Neural cell (in vitro differentiated cells): ENCODE results near the gene MSH3. TPM values are rescaled to one million over a fixed set of nuclear protein-coding genes. Genes with fewer than 3 reads are reported as not detected.

Experiments
- H2AFZ ChIP-seq: fragments of 200-600, 300-800 bp; sonication (generic), shearing (Covaris generic); 2 replicates; pipeline ENCODE4 v1.6.0; 2014; ENCODE audit warnings: low read depth, mild to moderate bottlenecking, antibody characterized with exemption, low read length, moderate library complexity
- H3F3A ChIP-seq: fragments of 200-600 bp; shearing (Covaris generic); 2 replicates; pipeline ENCODE4 v1.6.1; 2016; ENCODE audit warnings: mild to moderate bottlenecking, moderate library complexity, mixed read lengths, antibody characterized with exemption, low read length; ENCODE audit not compliant: insufficient read depth, poor library complexity, severe bottlenecking
- H3K27ac ChIP-seq: fragments of 200-600, 300-800 bp; sonication (generic), shearing (Covaris generic); 2 replicates; pipeline ENCODE4 v1.5.1; 2014; ENCODE audit warnings: mild to moderate bottlenecking, low read length, moderate library complexity
- H3K27me3 ChIP-seq: fragments of 300-800, 200-600 bp; sonication (generic), shearing (Covaris generic); 2 replicates; pipeline ENCODE4 v1.6.0; 2014; ENCODE audit warnings: mild to moderate bottlenecking, low read depth, low read length, moderate library complexity; ENCODE audit not compliant: insufficient read depth
- H3K36me3 ChIP-seq: fragments of 300-800, 200-600 bp; sonication (generic), shearing (Covaris generic); 2 replicates; pipeline ENCODE4 v1.5.1; 2014; ENCODE audit warnings: mild to moderate bottlenecking, antibody characterized with exemption, low read length, moderate library complexity; ENCODE audit not compliant: insufficient read depth
- H3K4me2 ChIP-seq: fragments of 300-800, 200-600 bp; sonication (generic), shearing (Covaris generic); 2 replicates; pipeline ENCODE4 v1.6.0; 2014; ENCODE audit warnings: mild to moderate bottlenecking, low read length
- H3K4me3 ChIP-seq: fragments of 300-800, 200-600 bp; sonication (generic), shearing (Covaris generic); 2 replicates; pipeline ENCODE4 v1.5.1; 2014; ENCODE audit warnings: mild to moderate bottlenecking, low read length, moderate library complexity
- H3K79me2 ChIP-seq: fragments of 200-600 bp; shearing (Covaris generic); replicated peaks from 2 replicates; pipeline ENCODE4 v1.6.0; 2014; ENCODE audit warnings: mild to moderate bottlenecking, low read length, moderate library complexity; ENCODE audit not compliant: insufficient read depth
- H3K9ac ChIP-seq: fragments of 300-800, 200-600 bp; sonication (generic), shearing (Covaris generic); 2 replicates; pipeline ENCODE4 v1.6.1; 2016; ENCODE audit warnings: mild to moderate bottlenecking, low read length, mixed read lengths
- H3K9me2 ChIP-seq: fragments of 200-600 bp; shearing (Covaris generic); 2 replicates; pipeline ENCODE4 v1.6.1; 2016; ENCODE audit warnings: mild to moderate bottlenecking, low read length, mixed read lengths; ENCODE audit not compliant: insufficient read depth
- H3K9me3 ChIP-seq: fragments of 200-600, 300-800 bp; sonication (generic), shearing (Covaris generic); 2 replicates; pipeline ENCODE4 v1.6.1; 2016; ENCODE audit warnings: mild to moderate bottlenecking, mixed run types, low read length, moderate library complexity, mixed read lengths
- H4K20me1 ChIP-seq: fragments of 200-600 bp; shearing (Covaris generic); 2 replicates; pipeline ENCODE4 v1.6.1; 2016; ENCODE audit warnings: mild to moderate bottlenecking, mixed run types; ENCODE audit not compliant: insufficient read depth
- CTCF ChIP-seq: fragments of 450-650 bp; IDR thresholded peaks from 2 replicates; pipeline ENCODE4 v1.5.1; 2014; ENCODE audit warnings: antibody characterized with exemption, mild to moderate bottlenecking, moderate library complexity; ENCODE audit not compliant: poor library complexity, severe bottlenecking
- EP300 ChIP-seq: fragments of 450-650 bp; conservative IDR thresholded peaks from 2 replicates; pipeline ENCODE4 v1.6.1; 2014; ENCODE audit warnings: antibody characterized with exemption, mild to moderate bottlenecking, moderate library complexity; ENCODE audit not compliant: poor library complexity, severe bottlenecking
- EZH2 ChIP-seq: fragments of 200-600, 300-800 bp; shearing (Covaris generic), sonication (generic); IDR thresholded peaks from 2 replicates; pipeline ENCODE4 v1.6.1; 2014; ENCODE audit warnings: antibody characterized with exemption, low read length, borderline replicate concordance, mild to moderate bottlenecking; ENCODE audit not compliant: insufficient read depth, poor library complexity, severe bottlenecking
- MXI1 ChIP-seq: fragments of 450-650 bp; conservative IDR thresholded peaks from 2 replicates; pipeline ENCODE4 v1.6.1; 2014; ENCODE audit warnings: antibody characterized with exemption, mild to moderate bottlenecking; ENCODE audit not compliant: poor library complexity, severe bottlenecking
- POLR2AphosphoS5 ChIP-seq: IDR thresholded peaks from 2 replicates; pipeline ENCODE4 v1.6.1; 2012
- RAD21 ChIP-seq: fragments of 450-650 bp; conservative IDR thresholded peaks from 2 replicates; pipeline ENCODE4 v1.6.1; 2014; ENCODE audit warnings: antibody characterized with exemption, mild to moderate bottlenecking, moderate library complexity
- REST ChIP-seq: IDR thresholded peaks from 2 replicates; pipeline ENCODE4 v1.6.1; 2012; ENCODE audit warnings: borderline replicate concordance
- SMC3 ChIP-seq: fragments of 450-650 bp; conservative IDR thresholded peaks from 2 replicates; pipeline ENCODE4 v1.6.1; 2014; ENCODE audit warnings: antibody characterized with exemption, mild to moderate bottlenecking, moderate library complexity; ENCODE audit not compliant: poor library complexity
- TAF1 ChIP-seq: IDR thresholded peaks from 2 replicates; pipeline ENCODE4 v1.6.1; 2012; ENCODE audit warnings: low read depth
- polyA plus RNA-seq: library from polyadenylated mRNA; depleted of rRNA; stranded (reverse); fragments of >200 nt; gene quantifications from 2 replicates; pipeline ENCODE4 v1.2.3, GENCODE V29; 2014

MSH3 gene
- polyA plus RNA-seq, 1 donor from 2014 or later: 9.8 TPM

GRCh38 chr5:80905405-80905804 lies 251.0 kb downstream of the MSH3 start:
- H3K79me2 ChIP-seq: no peaks in the 10 kb centered on the region
- no peaks in the 10 kb centered on the region for H3K27me3 ChIP-seq
- TF ChIP-seq REST (no peak), EP300 (no peak), EZH2 (no peak), CTCF (no peak), TAF1 (no peak), POLR2AphosphoS5 (no peak), MXI1 (no peak), SMC3 (no peak), RAD21 (no peak)
- no peaks in the 10 kb centered on the region for H3K9me3 ChIP-seq
- no peak overlapping the region for H3K27ac ChIP-seq
- H3K4me2 ChIP-seq: no peak overlapping the region
- H3K4me3 ChIP-seq: no peak overlapping the region
- no peaks in the 10 kb centered on the region for H3K9me2 ChIP-seq
- H3F3A ChIP-seq: no peaks in the 10 kb centered on the region
- H3K36me3 ChIP-seq: no peaks in the 10 kb centered on the region
- H2AFZ ChIP-seq: no peak overlapping the region
- H4K20me1 ChIP-seq: no peaks in the 10 kb centered on the region
- no peak overlapping the region for H3K9ac ChIP-seq

- Histone ChIP-seq H3K9me3 (no peaks in the 10 kb centered on the region), H2AFZ (no peak overlapping the region), H3K4me2 (no peak overlapping the region), H3K27ac (no peak overlapping the region), H3K27me3 (no peaks in the 10 kb centered on the region), H3K79me2 (no peaks in the 10 kb centered on the region), H3K36me3 (no peaks in the 10 kb centered on the region), H3F3A (no peaks in the 10 kb centered on the region), H4K20me1 (no peaks in the 10 kb centered on the region), H3K4me3 (no peak overlapping the region), H3K9ac (no peak overlapping the region), H3K9me2 (no peaks in the 10 kb centered on the region)
- no peak for TF ChIP-seq CTCF
- no peak for TF ChIP-seq TAF1
- no peak for TF ChIP-seq MXI1
- no peak for TF ChIP-seq POLR2AphosphoS5
- no peak for TF ChIP-seq SMC3
- no peak for TF ChIP-seq EP300
- TF ChIP-seq EZH2: no peak
- no peak for TF ChIP-seq REST
- TF ChIP-seq RAD21: no peak
Measured at GRCh38 chr5:80912479-80912878, 258.0 kb downstream of the MSH3 start.
